SU-DHL-6 (cell line): Measurements from ENCODE around the gene PRAC2.

Experiments used
- CTCF ChIP-seq: fragments of 200-600 bp; sonication (generic); IDR thresholded peaks from one replicate; pipeline ENCODE4 v1.5.1; 2017; ENCODE audit warnings: antibody characterized with exemption, mild to moderate bottlenecking, low read length, moderate library complexity; ENCODE audit not compliant: insufficient read depth, poor library complexity, severe bottlenecking
- EZH2phosphoT487 ChIP-seq: fragments of 200-600 bp; sonication (generic), shearing (Covaris generic); conservative IDR thresholded peaks from 2 replicates; pipeline ENCODE4 v1.6.1; 2018; ENCODE audit warnings: mild to moderate bottlenecking, antibody characterized with exemption, low read length, moderate library complexity, mixed read lengths

- TF ChIP-seq CTCF, result no peak
- no peak for TF ChIP-seq EZH2phosphoT487
Measured at GRCh38 chr17:48773245-48773644, 50.3 kb downstream of the PRAC2 start.
